ENCODE data around the gene OR5D14.

The OR5D14 gene

DNA sequence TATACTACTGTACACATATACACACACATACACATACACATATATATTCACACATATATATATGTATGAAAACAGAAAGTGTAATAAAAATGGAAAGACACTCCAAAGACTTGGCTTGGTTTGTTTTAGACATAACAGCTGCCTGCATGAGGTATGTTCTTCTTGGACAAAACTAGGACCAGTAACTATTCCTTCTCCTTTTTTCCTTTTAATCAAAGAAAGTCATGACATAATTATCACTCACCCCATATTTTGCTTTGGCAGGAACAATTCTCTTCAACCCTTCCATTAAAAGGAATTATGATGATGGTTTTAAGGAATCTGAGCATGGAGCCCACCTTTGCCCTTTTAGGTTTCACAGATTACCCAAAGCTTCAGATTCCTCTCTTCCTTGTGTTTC is at the start of gene OR5D14:
OR5D14 (plus strand) TSS at position 301 of the 400 bp plus-strand sequence; CDS start at position 301, 0 bp downstream.
- Mint-ChIP-seq H3K27me3 (no peaks in the 10 kb centered on the region), H3K4me1 (no peaks in the 10 kb centered on the region), H3K4me3 (no peak within 1 kb of the TSS), H3K27ac (no peak within 1 kb of the TSS), H3K36me3 (no peaks in the 10 kb centered on the region), H3K9me3 (peaks cover 17% of the 10 kb centered on the region)
- no peak for ATAC-seq

DNA sequence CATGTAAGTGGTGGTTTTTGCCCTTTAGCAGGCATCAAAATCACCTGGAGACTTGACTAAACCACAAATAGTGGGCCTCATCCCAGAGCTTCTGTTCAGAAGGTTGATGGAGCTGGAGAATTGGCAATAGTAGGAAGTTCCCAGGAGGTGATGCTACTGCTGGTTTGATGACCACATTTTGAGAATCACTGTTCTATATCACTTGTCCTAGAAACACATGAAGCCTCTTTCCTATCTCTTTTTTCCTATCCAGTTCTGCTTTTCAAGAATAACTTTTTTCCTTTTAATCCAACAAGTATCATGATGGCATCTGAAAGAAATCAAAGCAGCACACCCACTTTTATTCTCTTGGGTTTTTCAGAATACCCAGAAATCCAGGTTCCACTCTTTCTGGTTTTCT is 22.2 kb upstream of the OR5D14 start, which contains the start of gene OR5D13:
OR5D13 (plus strand) TSS at position 301 of the 400 bp plus-strand sequence; CDS start at position 301, 0 bp downstream.
- no peak for ATAC-seq
- no peaks in the 10 kb centered on the region for H3K4me1 Mint-ChIP-seq
- no peak within 1 kb of the TSS for H3K27ac Mint-ChIP-seq
- no peak within 1 kb of the TSS for H3K4me3 Mint-ChIP-seq
- peaks cover 5% of the 10 kb centered on the region for H3K9me3 Mint-ChIP-seq
- no peaks in the 10 kb centered on the region for H3K36me3 Mint-ChIP-seq
- no peaks in the 10 kb centered on the region for H3K27me3 Mint-ChIP-seq

DNA sequence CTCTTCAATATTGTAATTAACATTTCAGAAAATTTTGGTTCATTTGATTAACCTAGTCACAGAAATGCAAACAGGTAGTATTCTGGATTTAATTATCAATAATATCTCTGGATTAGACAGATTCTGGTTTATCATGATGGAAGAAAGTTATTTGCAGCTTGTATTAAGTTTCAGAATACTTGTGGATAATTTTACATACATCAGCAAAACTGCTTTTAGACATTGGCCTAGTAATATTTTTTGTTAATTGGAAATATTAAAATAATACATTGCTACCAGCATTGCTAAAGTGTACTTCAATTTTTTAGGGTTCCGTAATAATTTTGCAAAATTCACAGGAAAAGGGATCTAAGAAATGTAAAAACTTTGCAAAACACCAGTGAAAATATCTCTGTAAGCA is 3.8 kb upstream of the OR5D14 start:
- Mint-ChIP-seq H3K4me3 (no peak overlapping the region), H3K27ac (no peak overlapping the region), H3K4me1 (no peaks in the 10 kb centered on the region), H3K9me3 (peaks cover 13% of the 10 kb centered on the region), H3K36me3 (no peaks in the 10 kb centered on the region), H3K27me3 (no peaks in the 10 kb centered on the region)
- no peak for ATAC-seq

DNA sequence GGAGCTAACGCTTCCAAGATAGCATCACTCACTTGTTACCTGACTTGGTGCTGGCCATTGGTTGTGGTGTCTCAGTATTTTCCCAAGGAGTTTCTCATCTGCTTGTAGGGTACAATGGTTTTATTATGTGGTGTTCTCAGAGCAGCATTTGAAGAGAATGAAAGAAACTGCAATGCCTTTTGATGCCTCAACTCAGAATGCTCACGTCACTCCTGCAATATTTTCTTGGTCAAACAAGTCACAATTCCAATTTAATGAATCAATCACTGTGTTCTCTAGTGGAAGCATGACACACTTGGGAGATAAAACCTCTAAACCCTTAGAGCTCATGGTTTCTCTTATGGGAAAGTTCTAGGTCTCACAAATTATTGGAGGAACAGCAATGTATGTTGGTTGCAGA is 2.0 kb upstream of the OR5D14 start:
- no peak for ATAC-seq
- Mint-ChIP-seq H3K4me1 (no peaks in the 10 kb centered on the region), H3K36me3 (no peaks in the 10 kb centered on the region), H3K27ac (no peak overlapping the region), H3K4me3 (no peak overlapping the region), H3K9me3 (peaks cover 10% of the 10 kb centered on the region), H3K27me3 (no peaks in the 10 kb centered on the region)

DNA sequence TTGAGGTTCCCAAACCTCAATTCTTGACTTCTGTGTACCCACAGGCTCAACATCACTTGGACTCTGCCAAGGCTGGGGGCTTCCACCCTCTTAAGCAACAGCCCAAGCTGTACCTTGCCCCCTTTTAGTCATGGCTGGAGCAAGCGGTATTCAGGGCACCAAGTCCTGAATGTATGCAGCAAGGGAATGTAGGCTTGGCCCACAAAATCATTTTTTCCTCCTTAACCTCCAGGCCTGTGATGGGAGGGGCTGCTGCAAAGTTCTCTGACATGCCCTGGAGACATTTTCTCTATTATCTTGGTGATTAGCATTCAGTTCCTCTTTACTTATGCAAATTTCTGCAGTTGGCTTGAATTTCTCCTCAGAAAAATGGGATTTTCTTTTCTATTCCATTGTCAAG is 10.9 kb downstream of the OR5D14 start:
- Mint-ChIP-seq H3K9me3 (peaks cover 14% of the 10 kb centered on the region), H3K4me3 (no peak overlapping the region), H3K36me3 (no peaks in the 10 kb centered on the region), H3K4me1 (no peaks in the 10 kb centered on the region), H3K27ac (no peak overlapping the region), H3K27me3 (no peaks in the 10 kb centered on the region)
- ATAC-seq: no peak

DNA sequence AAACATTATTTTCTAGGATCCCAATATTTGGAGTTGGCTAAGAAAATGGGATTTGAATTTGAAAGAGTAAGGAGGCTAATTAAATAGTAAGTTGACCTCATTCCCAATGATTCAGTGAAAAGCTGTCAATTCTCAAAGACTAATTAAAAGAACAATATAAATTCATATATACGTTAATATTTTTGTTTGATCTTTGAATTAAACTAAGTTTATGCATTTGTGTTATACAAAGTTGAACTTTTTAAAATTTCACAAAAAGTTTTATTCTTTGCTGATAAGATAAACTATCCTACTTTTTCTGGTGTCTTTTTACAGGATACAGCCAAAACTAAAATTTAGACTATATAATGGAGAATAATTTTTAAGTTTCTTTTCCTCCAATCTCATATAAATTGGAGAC is 15.7 kb downstream of the OR5D14 start, which contains the start of gene OR5L1:
OR5L1 (plus strand) TSS at position 301 of the 400 bp plus-strand sequence. CDS start 100 bp downstream, outside the sequence.
- Mint-ChIP-seq H3K27me3 (no peaks in the 10 kb centered on the region), H3K9me3 (peaks cover 12% of the 10 kb centered on the region), H3K4me1 (no peaks in the 10 kb centered on the region), H3K27ac (no peak within 1 kb of the TSS), H3K4me3 (no peak within 1 kb of the TSS), H3K36me3 (no peaks in the 10 kb centered on the region)
- ATAC-seq: no peak

DNA sequence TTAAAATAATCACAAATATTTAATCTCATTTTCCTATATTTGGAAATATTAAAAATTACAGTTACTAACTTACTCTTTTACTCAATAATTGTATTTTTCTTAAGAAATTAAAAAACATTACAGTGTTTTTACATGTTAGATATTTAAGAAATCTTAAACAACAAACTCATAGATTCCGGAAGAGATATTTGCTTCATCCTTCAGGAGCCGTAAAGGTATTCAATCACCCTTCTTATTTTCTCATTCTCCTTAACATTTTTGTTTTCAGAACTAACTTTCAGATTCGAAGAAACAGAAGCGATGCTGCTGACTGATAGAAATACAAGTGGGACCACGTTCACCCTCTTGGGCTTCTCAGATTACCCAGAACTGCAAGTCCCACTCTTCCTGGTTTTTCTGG is 24.0 kb downstream of the OR5D14 start, which contains the start of gene OR5D18:
OR5D18 (plus strand) TSS at position 301 of the 400 bp plus-strand sequence; CDS start at position 301, 0 bp downstream.
- H3K36me3 Mint-ChIP-seq: no peaks in the 10 kb centered on the region
- no peak for ATAC-seq
- no peak within 1 kb of the TSS for H3K27ac Mint-ChIP-seq
- no peaks in the 10 kb centered on the region for H3K27me3 Mint-ChIP-seq
- no peak within 1 kb of the TSS for H3K4me3 Mint-ChIP-seq
- no peaks in the 10 kb centered on the region for H3K4me1 Mint-ChIP-seq
- H3K9me3 Mint-ChIP-seq: peaks cover 13% of the 10 kb centered on the region

DNA sequence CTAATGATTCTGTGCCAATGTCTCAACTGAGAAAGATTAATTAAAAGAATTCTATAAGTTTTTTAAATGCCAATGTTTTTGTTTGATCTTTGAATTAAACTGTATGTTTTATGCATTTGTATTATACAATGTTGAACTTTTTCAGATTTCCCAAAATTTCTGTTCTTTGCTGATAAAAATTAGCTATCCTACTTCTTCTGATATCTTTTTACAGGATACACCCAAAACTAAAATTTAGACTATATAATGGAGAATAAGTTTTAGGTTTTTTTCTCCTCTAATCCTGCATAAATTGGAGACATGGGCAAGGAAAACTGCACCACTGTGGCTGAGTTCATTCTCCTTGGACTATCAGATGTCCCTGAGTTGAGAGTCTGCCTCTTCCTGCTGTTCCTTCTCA is 31.6 kb downstream of the OR5D14 start, which contains the start of gene OR5L2:
OR5L2 (plus strand) TSS at position 301 of the 400 bp plus-strand sequence; CDS start at position 301, 0 bp downstream.
- H3K9me3 Mint-ChIP-seq: peaks cover 3% of the 10 kb centered on the region
- no peaks in the 10 kb centered on the region for H3K4me1 Mint-ChIP-seq
- no peaks in the 10 kb centered on the region for H3K36me3 Mint-ChIP-seq
- H3K27me3 Mint-ChIP-seq: no peaks in the 10 kb centered on the region
- ATAC-seq: no peak
- H3K4me3 Mint-ChIP-seq: no peak within 1 kb of the TSS
- no peak within 1 kb of the TSS for H3K27ac Mint-ChIP-seq

DNA sequence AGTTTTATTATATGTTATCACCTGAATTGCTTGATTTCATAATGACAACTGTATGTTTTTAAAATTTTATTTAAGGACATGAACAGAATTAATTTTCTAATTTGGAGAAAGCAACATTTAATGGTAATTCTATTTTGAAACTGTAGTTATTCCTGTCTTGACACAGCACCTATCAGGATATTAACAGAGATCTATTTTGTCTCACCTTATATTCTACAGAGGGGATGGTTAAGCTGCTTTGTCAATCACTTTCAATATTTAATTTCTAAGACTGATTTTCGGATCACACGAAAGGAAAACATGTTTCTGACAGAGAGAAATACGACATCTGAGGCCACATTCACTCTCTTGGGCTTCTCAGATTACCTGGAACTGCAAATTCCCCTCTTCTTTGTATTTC is 43.1 kb downstream of the OR5D14 start, which contains the start of gene OR5D16:
OR5D16 (plus strand) TSS at position 301 of the 400 bp plus-strand sequence; CDS start at position 301, 0 bp downstream.
- Mint-ChIP-seq H3K9me3 (peaks cover 9% of the 10 kb centered on the region), H3K27ac (no peak within 1 kb of the TSS), H3K36me3 (no peaks in the 10 kb centered on the region), H3K4me1 (no peaks in the 10 kb centered on the region), H3K27me3 (no peaks in the 10 kb centered on the region), H3K4me3 (no peak within 1 kb of the TSS)
- ATAC-seq: no peak
